Measurements from ENCODE around the gene DENND4A. TPM values are rescaled to one million over a fixed set of nuclear protein-coding genes. Genes with fewer than 3 reads are reported as not detected.

DENND4A gene
- total RNA-seq, 1 donor from 2014 or later = 32.5 TPM

- H3K36me3 ChIP-seq = peaks cover 52% of the 10 kb centered on the region
- DNase-seq = no peak
- no peaks in the 10 kb centered on the region for H3K27me3 ChIP-seq
- H3K9me3 ChIP-seq = no peaks in the 10 kb centered on the region
- H3K4me1 ChIP-seq = no peaks in the 10 kb centered on the region
- H3K4me3 ChIP-seq = no peak overlapping the region
- no peak for ATAC-seq
- no peak overlapping the region for H3K27ac ChIP-seq
- intact Hi-C loops (cut with DNase I) = no loop called here
- no peak for TF ChIP-seq CTCF (IDR thresholded peaks at IDR 0.05)
These were observed 116.5 kb downstream of the DENND4A start for GRCh38 chr15:65675551-65675950.

- TF ChIP-seq CTCF (IDR thresholded peaks at IDR 0.05) = no peak
- intact Hi-C loops (cut with DNase I) = no loop called here
- Histone ChIP-seq H3K36me3 (peaks cover 91% of the 10 kb centered on the region), H3K27me3 (no peaks in the 10 kb centered on the region), H3K27ac (no peak overlapping the region), H3K4me1 (no peaks in the 10 kb centered on the region), H3K4me3 (no peak overlapping the region), H3K9me3 (no peaks in the 10 kb centered on the region)
- ATAC-seq (no peak), DNase-seq (no peak)
These were observed 125.8 kb downstream of the DENND4A start for GRCh38 chr15:65666257-65666656.

- Histone ChIP-seq H3K27me3 (no peaks in the 10 kb centered on the region), H3K4me1 (no peaks in the 10 kb centered on the region), H3K27ac (no peak overlapping the region), H3K36me3 (peaks cover 81% of the 10 kb centered on the region), H3K9me3 (no peaks in the 10 kb centered on the region), H3K4me3 (no peak overlapping the region)
- no peak for TF ChIP-seq CTCF (IDR thresholded peaks at IDR 0.05)
- intact Hi-C loops (cut with DNase I) = no loop called here
- no peak for ATAC-seq
- no peak for DNase-seq
These were observed 128.6 kb downstream of the DENND4A start for GRCh38 chr15:65663521-65663920.

- no peak for ATAC-seq
- Histone ChIP-seq H3K9me3 (no peaks in the 10 kb centered on the region), H3K4me1 (no peaks in the 10 kb centered on the region), H3K4me3 (no peak overlapping the region), H3K27me3 (no peaks in the 10 kb centered on the region), H3K27ac (no peak overlapping the region), H3K36me3 (peaks cover 79% of the 10 kb centered on the region)
- no peak for DNase-seq
- intact Hi-C loops (cut with DNase I) = no loop called here
- no peak for TF ChIP-seq CTCF (IDR thresholded peaks at IDR 0.05)
These were observed 131.2 kb downstream of the DENND4A start for GRCh38 chr15:65660927-65661326.

- DNase-seq (no peak), ATAC-seq (no peak)
- Histone ChIP-seq H3K27me3 (no peaks in the 10 kb centered on the region), H3K4me3 (no peak overlapping the region), H3K9me3 (no peaks in the 10 kb centered on the region), H3K36me3 (peaks cover 71% of the 10 kb centered on the region), H3K27ac (no peak overlapping the region), H3K4me1 (no peaks in the 10 kb centered on the region)
- no peak for TF ChIP-seq CTCF (IDR thresholded peaks at IDR 0.05)
- intact Hi-C loops (cut with DNase I) = no loop called here
These were observed 132.5 kb downstream of the DENND4A start for GRCh38 chr15:65659502-65660052.

- Histone ChIP-seq H3K36me3 (peaks cover 50% of the 10 kb centered on the region), H3K27me3 (no peaks in the 10 kb centered on the region), H3K27ac (no peak overlapping the region), H3K4me3 (no peak overlapping the region), H3K9me3 (no peaks in the 10 kb centered on the region), H3K4me1 (peaks cover 7% of the 10 kb centered on the region)
- ATAC-seq (no peak), DNase-seq (no peak)
- intact Hi-C loops (cut with DNase I) = no loop called here
- TF ChIP-seq CTCF (IDR thresholded peaks at IDR 0.05) = no peak
These were observed 136.6 kb downstream of the DENND4A start for GRCh38 chr15:65655457-65655856.

All from upper lobe of right lung (tissue), 1 donor.